Measurements from ENCODE around the gene HIPK3. TPM values are rescaled to one million over a fixed set of nuclear protein-coding genes. Genes with fewer than 3 reads are reported as not detected.

HIPK3 gene
- total and polyA plus RNA-seq, 10 of the 15 experiments (the other 5 are each of a cell fraction or from before 2014, with no cell fraction given) = 3.4 to 26.5 (median 13.6) TPM

DNA sequence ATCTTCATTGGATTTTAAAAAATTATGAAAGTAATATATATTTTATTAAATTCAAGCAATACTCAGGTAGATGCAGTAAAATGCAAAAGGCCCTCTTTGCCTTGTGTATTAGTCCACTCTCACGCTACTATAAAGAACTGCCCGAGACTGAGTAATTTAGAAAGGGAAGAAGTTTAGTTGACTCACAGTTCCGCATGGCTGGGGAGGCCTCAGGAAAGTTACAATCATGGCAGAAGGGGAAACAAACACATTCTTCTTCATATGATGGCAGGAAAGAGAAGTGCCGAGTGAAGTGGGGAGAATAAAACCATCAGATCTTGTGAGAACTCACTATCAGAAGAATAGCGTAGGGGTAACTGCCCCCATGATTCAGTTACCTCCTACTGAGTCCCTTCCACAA, 130.8 kb downstream of the HIPK3 start (continued):
- TF ChIP-seq, protein P1, sequence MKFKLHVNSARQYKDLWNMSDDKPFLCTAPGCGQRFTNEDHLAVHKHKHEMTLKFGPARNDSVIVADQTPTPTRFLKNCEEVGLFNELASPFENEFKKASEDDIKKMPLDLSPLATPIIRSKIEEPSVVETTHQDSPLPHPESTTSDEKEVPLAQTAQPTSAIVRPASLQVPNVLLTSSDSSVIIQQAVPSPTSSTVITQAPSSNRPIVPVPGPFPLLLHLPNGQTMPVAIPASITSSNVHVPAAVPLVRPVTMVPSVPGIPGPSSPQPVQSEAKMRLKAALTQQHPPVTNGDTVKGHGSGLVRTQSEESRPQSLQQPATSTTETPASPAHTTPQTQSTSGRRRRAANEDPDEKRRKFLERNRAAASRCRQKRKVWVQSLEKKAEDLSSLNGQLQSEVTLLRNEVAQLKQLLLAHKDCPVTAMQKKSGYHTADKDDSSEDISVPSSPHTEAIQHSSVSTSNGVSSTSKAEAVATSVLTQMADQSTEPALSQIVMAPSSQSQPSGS (IDR thresholded peaks at IDR 0.05; ENCODE audit: low read length) = peak; percentile 67; the same call in 1 of the 2 replicates
- TF ChIP-seq MTA3 (IDR thresholded peaks at IDR 0.05; ENCODE audit: borderline replicate concordance, low read length) = no peak; the same call in 1 of the 2 replicates
- no peak for TF ChIP-seq ZNF207 (IDR thresholded peaks at IDR 0.05; ENCODE audit: borderline replicate concordance)
- no peak for TF ChIP-seq TAF1 (IDR thresholded peaks at IDR 0.05; ENCODE audit: borderline replicate concordance, low read depth, low read length)
- TF ChIP-seq, protein P2, sequence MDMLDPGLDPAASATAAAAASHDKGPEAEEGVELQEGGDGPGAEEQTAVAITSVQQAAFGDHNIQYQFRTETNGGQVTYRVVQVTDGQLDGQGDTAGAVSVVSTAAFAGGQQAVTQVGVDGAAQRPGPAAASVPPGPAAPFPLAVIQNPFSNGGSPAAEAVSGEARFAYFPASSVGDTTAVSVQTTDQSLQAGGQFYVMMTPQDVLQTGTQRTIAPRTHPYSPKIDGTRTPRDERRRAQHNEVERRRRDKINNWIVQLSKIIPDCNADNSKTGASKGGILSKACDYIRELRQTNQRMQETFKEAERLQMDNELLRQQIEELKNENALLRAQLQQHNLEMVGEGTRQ (IDR thresholded peaks at IDR 0.05; ENCODE audit: borderline replicate concordance, low read depth, low read length) = no peak
- TF ChIP-seq MYC (IDR thresholded peaks at IDR 0.05; ENCODE audit: insufficient read depth, insufficient read length, insufficient replicate concordance, low read length, severe bottlenecking) = no peak
- no peak for TF ChIP-seq WRNIP1 (IDR thresholded peaks at IDR 0.05; ENCODE audit: borderline replicate concordance, low read depth, low read length)
- TF ChIP-seq, protein P3, sequence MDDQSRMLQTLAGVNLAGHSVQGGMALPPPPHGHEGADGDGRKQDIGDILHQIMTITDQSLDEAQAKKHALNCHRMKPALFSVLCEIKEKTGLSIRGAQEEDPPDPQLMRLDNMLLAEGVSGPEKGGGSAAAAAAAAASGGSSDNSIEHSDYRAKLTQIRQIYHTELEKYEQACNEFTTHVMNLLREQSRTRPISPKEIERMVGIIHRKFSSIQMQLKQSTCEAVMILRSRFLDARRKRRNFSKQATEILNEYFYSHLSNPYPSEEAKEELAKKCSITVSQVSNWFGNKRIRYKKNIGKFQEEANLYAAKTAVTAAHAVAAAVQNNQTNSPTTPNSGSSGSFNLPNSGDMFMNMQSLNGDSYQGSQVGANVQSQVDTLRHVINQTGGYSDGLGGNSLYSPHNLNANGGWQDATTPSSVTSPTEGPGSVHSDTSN (IDR thresholded peaks at IDR 0.05; ENCODE audit: insufficient replicate concordance, low read depth, low read length) = no peak
- TF ChIP-seq ATF7 (IDR thresholded peaks at IDR 0.05; ENCODE audit: low read depth) = no peak
- TF ChIP-seq HDAC6 (IDR thresholded peaks at IDR 0.05; ENCODE audit: unreplicated experiment) = no peak
- TF ChIP-seq CREM (IDR thresholded peaks at IDR 0.05; ENCODE audit: low read depth) = peak; percentile 75; the same call in 1 of the 2 replicates
- peak; percentile 86; the same call in 1 of the 2 replicates for TF ChIP-seq ZBED1 (IDR thresholded peaks at IDR 0.05; ENCODE audit: borderline replicate concordance)
- TF ChIP-seq KAT2A (conservative IDR thresholded peaks at IDR 0.05; ENCODE audit: control insufficient read depth, low read depth, low read length) = no peak
- no peak for TF ChIP-seq NFXL1 (IDR thresholded peaks at IDR 0.05; ENCODE audit: borderline replicate concordance)
- no peak for TF ChIP-seq TARDBP (IDR thresholded peaks at IDR 0.05; ENCODE audit: borderline replicate concordance)
- no peak for TF ChIP-seq PML (IDR thresholded peaks at IDR 0.05; ENCODE audit: low read length)
- no peak for TF ChIP-seq NR2C1 (IDR thresholded peaks at IDR 0.05)
- TF ChIP-seq ASH2L (IDR thresholded peaks at IDR 0.05; ENCODE audit: borderline replicate concordance, low read depth) = no peak
- TF ChIP-seq MEF2B (IDR thresholded peaks at IDR 0.05; ENCODE audit: partially characterized antibody, poor library complexity, severe bottlenecking) = peak; percentile 42
- no peak for TF ChIP-seq SMAD5 (IDR thresholded peaks at IDR 0.05; ENCODE audit: low read depth)
- no peak for TF ChIP-seq FOXK2 (IDR thresholded peaks at IDR 0.05)
- TF ChIP-seq JUNB (IDR thresholded peaks at IDR 0.05) = peak; percentile 94
- TF ChIP-seq SUPT20H (IDR thresholded peaks at IDR 0.05; ENCODE audit: borderline replicate concordance, control insufficient read depth, low read depth, low read length) = no peak
- no peak for TF ChIP-seq TCF12 (IDR thresholded peaks at IDR 0.05; ENCODE audit: low read depth, low read length)
- TF ChIP-seq, protein P4, sequence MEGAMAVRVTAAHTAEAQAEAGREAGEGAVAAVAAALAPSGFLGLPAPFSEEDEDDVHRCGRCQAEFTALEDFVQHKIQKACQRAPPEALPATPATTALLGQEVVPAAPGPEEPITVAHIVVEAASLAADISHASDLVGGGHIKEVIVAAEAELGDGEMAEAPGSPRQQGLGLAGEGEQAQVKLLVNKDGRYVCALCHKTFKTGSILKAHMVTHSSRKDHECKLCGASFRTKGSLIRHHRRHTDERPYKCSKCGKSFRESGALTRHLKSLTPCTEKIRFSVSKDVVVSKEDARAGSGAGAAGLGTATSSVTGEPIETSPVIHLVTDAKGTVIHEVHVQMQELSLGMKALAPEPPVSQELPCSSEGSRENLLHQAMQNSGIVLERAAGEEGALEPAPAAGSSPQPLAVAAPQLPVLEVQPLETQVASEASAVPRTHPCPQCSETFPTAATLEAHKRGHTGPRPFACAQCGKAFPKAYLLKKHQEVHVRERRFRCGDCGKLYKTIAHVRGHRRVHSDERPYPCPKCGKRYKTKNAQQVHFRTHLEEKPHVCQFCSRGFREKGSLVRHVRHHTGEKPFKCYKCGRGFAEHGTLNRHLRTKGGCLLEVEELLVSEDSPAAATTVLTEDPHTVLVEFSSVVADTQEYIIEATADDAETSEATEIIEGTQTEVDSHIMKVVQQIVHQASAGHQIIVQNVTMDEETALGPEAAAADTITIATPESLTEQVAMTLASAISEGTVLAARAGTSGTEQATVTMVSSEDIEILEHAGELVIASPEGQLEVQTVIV (IDR thresholded peaks at IDR 0.05; ENCODE audit: borderline replicate concordance, partially characterized antibody) = no peak
- 0 out of 2 replicates have a peak, but pooled peaks have one; percentile 52 for TF ChIP-seq MEF2A (IDR thresholded peaks at IDR 0.05; ENCODE audit: insufficient read depth, low read depth, low read length)
